IPS-18c (cell line): ENCODE measurements around the gene RALBP1.

Experiments used
- H3K4me3 ChIP-seq: 2 replicates; pipeline ENCODE4 v1.7.0; 2013; ENCODE audit warnings: low read depth, mild to moderate bottlenecking, low read length, moderate library complexity; ENCODE audit not compliant: insufficient read depth
- H3K9me3 ChIP-seq: one replicate; pipeline ENCODE4 v1.6.1; 2013; ENCODE audit warnings: mild to moderate bottlenecking, low read length, moderate library complexity; ENCODE audit not compliant: control insufficient read depth, insufficient read depth

The RALBP1 gene

DNA sequence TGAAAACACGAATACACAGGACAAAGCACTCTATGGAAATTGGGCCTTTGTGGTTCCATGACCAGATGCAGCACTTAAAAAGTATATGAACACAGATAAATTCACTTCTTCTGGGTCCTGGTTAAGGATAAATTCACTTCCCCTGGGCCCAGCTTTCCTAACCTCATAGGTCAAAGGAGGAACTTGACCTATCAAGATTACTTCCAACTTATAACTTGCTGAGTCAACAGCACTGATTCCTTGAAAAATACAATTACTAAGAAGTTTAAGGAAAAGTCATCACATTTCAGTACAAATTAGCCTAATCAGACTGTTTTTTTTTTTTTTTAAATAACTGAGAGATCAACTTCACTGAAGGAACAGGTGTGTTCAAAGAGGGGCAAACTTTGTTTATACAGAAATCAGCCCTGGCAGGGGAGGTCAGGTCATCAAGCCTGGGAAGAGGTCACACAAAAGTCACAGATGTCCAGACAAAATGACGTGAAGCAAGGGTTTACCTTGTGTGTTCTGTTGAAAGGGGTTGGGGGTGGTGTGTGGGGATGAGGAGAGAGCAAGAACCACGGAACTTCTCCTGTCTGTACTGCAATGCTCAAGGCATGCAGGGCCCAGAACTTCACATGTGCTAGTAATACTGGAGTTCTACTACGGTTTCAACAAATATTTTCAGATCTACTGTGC is 83.2 kb downstream of the RALBP1 start:
- no peak overlapping the region for H3K4me3 ChIP-seq
- no peaks in the 10 kb centered on the region for H3K9me3 ChIP-seq

GRCh38 chr18:9559253-9559652 is 83.9 kb downstream of the RALBP1 start:
- no peak overlapping the region for H3K4me3 ChIP-seq
- no peaks in the 10 kb centered on the region for H3K9me3 ChIP-seq

DNA sequence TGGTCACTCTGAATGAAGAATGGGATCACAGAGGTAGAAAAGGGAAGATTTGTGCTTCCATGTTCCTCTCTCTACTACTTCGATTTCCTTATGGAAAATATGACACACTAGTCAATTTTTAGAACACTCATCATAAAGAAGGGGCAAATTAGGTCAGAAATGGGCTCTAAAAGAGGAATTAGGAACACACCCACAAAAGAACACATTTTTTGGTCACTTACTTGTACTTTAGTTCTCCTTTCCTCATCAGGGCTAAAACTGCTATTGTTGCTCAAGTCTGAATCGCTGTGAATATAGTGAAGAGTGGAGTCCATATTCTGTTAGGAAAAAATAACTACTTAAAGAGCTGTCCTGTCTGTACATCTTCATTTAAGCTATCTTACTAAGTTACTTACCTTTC is 86.4 kb downstream of the RALBP1 start:
- no peak overlapping the region for H3K4me3 ChIP-seq
- no peaks in the 10 kb centered on the region for H3K9me3 ChIP-seq

- Histone ChIP-seq H3K4me3 (no peak overlapping the region), H3K9me3 (no peaks in the 10 kb centered on the region)
These were observed 87.3 kb downstream of the RALBP1 start for GRCh38 chr18:9562584-9562983.

GRCh38 chr18:9563331-9563730 is 88.0 kb downstream of the RALBP1 start:
- Histone ChIP-seq H3K9me3 (no peaks in the 10 kb centered on the region), H3K4me3 (no peak overlapping the region)

GRCh38 chr18:9565407-9565806 is 90.1 kb downstream of the RALBP1 start:
- no peak overlapping the region for H3K4me3 ChIP-seq
- no peaks in the 10 kb centered on the region for H3K9me3 ChIP-seq

DNA sequence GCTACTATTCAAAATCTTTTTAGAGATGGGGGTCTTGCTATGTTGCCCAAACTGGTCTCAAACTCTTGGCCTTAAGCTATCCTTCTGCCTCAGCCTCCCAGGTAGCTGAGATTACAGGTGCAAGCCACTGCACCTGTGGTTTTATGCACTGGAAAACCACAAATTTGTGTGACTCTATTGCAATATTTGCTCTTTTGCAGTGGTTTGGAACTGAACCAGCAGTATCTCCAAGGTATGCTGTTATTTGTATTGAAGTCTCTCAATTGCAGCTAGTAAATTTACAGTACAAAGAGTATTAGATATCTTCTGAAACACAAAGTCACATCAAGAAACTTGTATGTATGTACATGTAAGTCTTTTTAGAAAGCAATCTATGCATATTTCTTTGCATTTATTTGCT is 92.9 kb downstream of the RALBP1 start:
- no peaks in the 10 kb centered on the region for H3K9me3 ChIP-seq
- no peak overlapping the region for H3K4me3 ChIP-seq

DNA sequence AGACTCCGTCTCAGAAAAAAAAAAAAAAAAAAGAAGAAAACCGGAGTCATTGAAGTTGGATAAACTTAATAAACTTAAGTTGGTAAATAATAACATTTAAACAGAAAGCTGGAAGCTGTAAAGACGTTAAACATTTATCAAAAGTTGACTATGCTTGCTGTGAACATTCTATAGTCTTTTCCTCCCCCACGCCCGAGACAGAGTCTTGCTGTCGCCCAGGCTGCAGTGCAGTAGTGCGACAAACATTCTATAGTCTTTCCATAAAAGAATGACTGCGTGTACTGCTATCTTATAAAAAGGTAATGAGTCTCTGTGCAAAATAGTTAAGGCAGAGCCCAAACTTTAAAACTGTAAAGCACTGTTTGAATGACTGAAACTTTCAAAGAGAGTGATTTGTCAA is 93.9 kb downstream of the RALBP1 start:
- H3K4me3 ChIP-seq, result no peak overlapping the region
- H3K9me3 ChIP-seq, result no peaks in the 10 kb centered on the region

GRCh38 chr18:9570255-9570654 is 94.9 kb downstream of the RALBP1 start:
- H3K9me3 ChIP-seq, result no peaks in the 10 kb centered on the region
- H3K4me3 ChIP-seq, result no peak overlapping the region

DNA sequence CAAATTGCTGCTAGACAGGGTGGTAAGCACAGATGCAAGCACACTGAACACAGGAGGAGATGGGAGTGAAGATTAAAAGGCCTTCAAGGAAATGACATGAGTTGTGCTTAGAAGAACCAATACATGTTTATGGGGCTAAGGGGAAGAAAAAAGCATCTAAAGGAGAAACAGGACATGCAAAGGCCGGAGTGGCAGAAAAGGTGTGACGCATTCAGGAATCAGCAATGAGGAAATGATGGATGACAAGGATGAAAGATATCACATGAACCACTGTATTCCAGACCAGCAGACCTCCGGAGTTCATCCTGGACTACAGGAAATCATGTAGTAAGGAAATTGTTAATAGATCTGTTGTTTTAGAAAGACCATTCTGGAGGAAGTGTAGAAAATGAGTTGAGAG is 96.2 kb downstream of the RALBP1 start:
- Histone ChIP-seq H3K9me3 (no peaks in the 10 kb centered on the region), H3K4me3 (no peak overlapping the region)

DNA sequence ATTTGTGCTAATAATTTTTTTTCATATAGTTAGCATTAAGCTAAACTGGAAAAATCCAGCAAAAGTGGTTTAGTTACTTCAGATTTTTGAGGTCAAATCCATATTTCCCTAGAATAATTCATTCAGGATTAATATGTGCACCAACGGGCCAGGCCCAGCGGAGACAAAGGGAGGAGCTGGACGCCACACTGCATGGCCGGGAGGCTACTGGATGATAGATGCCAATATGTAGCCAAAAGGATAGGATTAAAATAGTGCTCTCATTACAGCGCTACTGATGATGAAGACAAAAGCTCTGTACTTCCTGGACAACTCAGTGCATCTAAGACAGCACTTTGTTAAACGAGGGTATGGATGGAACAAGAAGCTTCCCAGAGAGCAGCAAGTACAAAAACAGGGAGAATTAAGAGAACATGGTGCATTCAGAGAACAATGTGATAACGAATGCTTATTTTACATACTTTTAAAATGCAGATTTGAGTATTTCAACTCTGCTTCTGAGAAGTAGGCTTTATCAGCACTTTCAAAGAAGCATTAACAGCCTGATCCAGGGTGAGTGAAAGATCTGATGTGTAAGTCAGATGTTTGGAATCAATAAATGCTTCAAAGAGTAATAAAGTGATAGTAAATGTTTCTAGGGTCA is 99.3 kb downstream of the RALBP1 start:
- Histone ChIP-seq H3K4me3 (no peak overlapping the region), H3K9me3 (no peaks in the 10 kb centered on the region)

- Histone ChIP-seq H3K9me3 (no peaks in the 10 kb centered on the region), H3K4me3 (no peak overlapping the region)
These were observed 100.2 kb downstream of the RALBP1 start for GRCh38 chr18:9575558-9575957.

DNA sequence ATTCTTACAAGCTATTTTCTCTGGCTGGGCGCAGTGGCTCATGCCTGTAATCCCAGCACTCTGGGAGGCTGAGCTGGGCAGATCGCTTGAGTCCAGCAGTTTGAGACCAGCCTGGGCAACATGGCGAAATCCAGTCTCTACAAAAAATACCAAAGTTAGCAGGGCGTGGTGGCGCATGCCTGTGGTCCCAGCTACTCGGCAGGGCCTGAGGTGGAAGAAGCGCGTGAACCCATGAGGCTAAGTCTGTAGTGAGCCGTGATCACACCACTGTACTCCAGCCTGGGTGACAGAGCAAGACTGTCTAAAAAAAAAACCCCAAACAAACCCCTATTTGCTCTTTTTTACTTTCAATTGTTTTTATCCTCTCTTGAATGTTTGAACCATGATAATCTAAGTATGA is 102.0 kb downstream of the RALBP1 start:
- H3K9me3 ChIP-seq, result no peaks in the 10 kb centered on the region
- no peak overlapping the region for H3K4me3 ChIP-seq

DNA sequence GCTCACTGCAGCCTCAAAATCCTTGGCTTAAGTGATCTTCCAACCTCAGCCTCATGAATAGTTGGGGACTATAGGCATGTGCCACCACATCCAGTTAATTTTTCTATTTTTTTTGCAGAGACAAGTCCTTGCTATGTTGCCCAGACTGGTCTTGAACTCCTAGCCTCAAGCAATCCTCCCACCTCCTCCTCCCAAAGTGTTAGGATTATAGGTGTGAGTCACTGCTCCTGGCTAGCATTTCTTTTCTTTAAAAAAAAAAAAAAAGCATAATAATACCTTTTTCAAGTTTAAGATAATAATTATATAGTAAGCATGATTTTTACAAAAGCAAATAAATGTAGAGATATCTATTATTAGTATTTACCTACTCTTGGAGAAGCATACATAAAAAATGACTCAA is 103.0 kb downstream of the RALBP1 start:
- Histone ChIP-seq H3K9me3 (no peaks in the 10 kb centered on the region), H3K4me3 (no peak overlapping the region)

GRCh38 chr18:9581667-9582066 is 106.4 kb downstream of the RALBP1 start:
- Histone ChIP-seq H3K4me3 (no peak overlapping the region), H3K9me3 (no peaks in the 10 kb centered on the region)

- Histone ChIP-seq H3K4me3 (no peak overlapping the region), H3K9me3 (no peaks in the 10 kb centered on the region)
These were observed 111.5 kb downstream of the RALBP1 start for GRCh38 chr18:9586814-9587213.
